CD4-positive, alpha-beta memory T cell (primary cell): ENCODE data around the gene ABHD2. TPM values are rescaled to one million over a fixed set of nuclear protein-coding genes. Genes with fewer than 3 reads are reported as not detected.
A peak's percentile ranks its signal among the peaks of the same experiment; 100 is the strongest.

Experiments
- CTCF ChIA-PET: fragments of 350-600 bp; sonication (Branson Sonifier 250); formaldehyde crosslinking; loops from one replicate; lab custom pipeline; 2021; ENCODE audit warnings: inconsistent platforms; ENCODE audit not compliant: partially characterized antibody; lab: Charles Lee
- POLR2A ChIA-PET: fragments of 350-600 bp; sonication (Branson Sonifier 250); formaldehyde crosslinking; loops from one replicate; lab custom pipeline; 2021; ENCODE audit not compliant: partially characterized antibody; lab: Charles Lee
- DNase-seq, 5 donors: peaks; one replicate each; pipeline versions ENCODE4 v3.0.0 to v3.0.0-alpha.2; 2020 to 2022; ENCODE audit warnings: mixed read lengths in 1 of 5
- H3K27ac ChIP-seq: one replicate; pipeline ENCODE4 v1.7.0; 2013; ENCODE audit warnings: low read depth, low read length
- H3K27me3 ChIP-seq: 2 replicates; pipeline ENCODE4 v1.7.0; 2013; ENCODE audit warnings: mild to moderate bottlenecking, low read length, moderate library complexity; ENCODE audit not compliant: insufficient read depth
- H3K36me3 ChIP-seq: 2 replicates; pipeline ENCODE4 v1.7.0; 2013; ENCODE audit warnings: mild to moderate bottlenecking, low read length, moderate library complexity; ENCODE audit not compliant: insufficient read depth
- H3K4me1 ChIP-seq: 2 replicates; pipeline ENCODE4 v1.7.0; 2013; ENCODE audit warnings: mild to moderate bottlenecking, low read length, moderate library complexity; ENCODE audit not compliant: insufficient read depth
- H3K4me3 ChIP-seq, 2 donors: one replicate each; pipeline ENCODE4 v1.7.0; 2013; ENCODE audit warnings: low read length in 2 of 2, mild to moderate bottlenecking in 1 of 2
- H3K9me3 ChIP-seq, 2 donors: one replicate each; pipeline ENCODE4 v1.7.0; 2013; ENCODE audit warnings: low read length in 2 of 2, control low read depth in 1 of 2; ENCODE audit not compliant: control insufficient read depth in 1 of 2
- H3K27ac Mint-ChIP-seq, 7 donors: one replicate each; pipeline ENCODE4 v1.8.0; 2020 to 2021; ENCODE audit warnings: mixed read lengths in 7 of 7, mild to moderate bottlenecking in 6 of 7, inconsistent platforms in 3 of 7, moderate library complexity in 3 of 7
- H3K27me3 Mint-ChIP-seq, 2 donors: one replicate each; pipeline ENCODE4 v1.8.0; 2020 to 2021; ENCODE audit warnings: mixed read lengths in 2 of 2
- H3K36me3 Mint-ChIP-seq, 2 donors: one replicate each; pipeline ENCODE4 v1.8.0; 2020 to 2021; ENCODE audit warnings: mixed read lengths in 2 of 2, inconsistent platforms in 1 of 2, mild to moderate bottlenecking in 1 of 2
- H3K4me1 Mint-ChIP-seq, 4 donors: one replicate each; pipeline ENCODE4 v1.8.0; 2020 to 2021; ENCODE audit warnings: mixed read lengths in 4 of 4, mild to moderate bottlenecking in 1 of 4
- H3K4me3 Mint-ChIP-seq, 8 donors: one replicate each; pipeline ENCODE4 v1.8.0; 2020 to 2021; ENCODE audit warnings: mixed read lengths in 8 of 8, mild to moderate bottlenecking in 7 of 8, moderate library complexity in 6 of 8, inconsistent platforms in 3 of 8
- H3K9me3 Mint-ChIP-seq, 8 donors: one replicate each; pipeline ENCODE4 v1.8.0; 2020 to 2021; ENCODE audit warnings: mixed read lengths in 8 of 8, mild to moderate bottlenecking in 5 of 8, inconsistent platforms in 3 of 8, moderate library complexity in 1 of 8
- intact Hi-C: fragments of 100-400 bp; cut with micrococcal nuclease; formaldehyde crosslinking; loops from one replicate; pipeline ENCODE4 v1.15.1; 2023
- polyA plus RNA-seq, 2 donors: library from polyadenylated mRNA; unstranded; fragments of 300-500 nt; fragmentation: Illumina TruSeq; gene quantifications; one replicate each; pipeline ENCODE4 v1.2.3, GENCODE V29; 2021
- total RNA-seq, 2 experiments: library from RNA; stranded (reverse); gene quantifications; one replicate each; pipeline ENCODE4 v1.2.3, GENCODE V29; 2021

Gene ABHD2
- total and polyA plus RNA-seq, 4 experiments from 2014 or later, result 12.7 to 68.9 (median 46.6) TPM

DNA sequence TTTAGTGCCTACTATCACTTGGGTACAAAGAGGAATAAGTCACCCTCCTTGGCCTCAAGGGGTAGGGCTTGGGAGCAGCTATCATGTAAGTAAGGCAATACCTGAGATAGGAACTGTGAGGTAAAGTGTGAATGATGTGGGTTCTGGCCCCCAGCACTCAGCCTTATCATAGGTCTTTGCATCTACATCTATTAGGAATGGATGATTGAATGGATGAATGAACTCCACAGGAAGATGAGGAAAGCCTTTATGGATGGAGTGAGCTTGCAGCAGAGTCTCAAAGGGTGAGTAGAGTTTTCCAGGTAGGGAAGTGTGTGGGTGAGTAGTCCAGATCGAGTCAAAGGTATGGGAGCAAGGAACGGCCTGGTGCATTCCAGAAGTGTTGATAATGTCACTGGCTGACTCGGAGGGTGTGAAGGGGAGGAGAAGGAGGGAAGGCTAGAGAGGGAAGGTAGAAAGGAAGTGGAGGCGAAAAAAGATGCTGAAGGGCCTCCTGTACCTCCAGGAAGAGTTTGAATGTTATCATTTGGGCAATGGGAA, 13.1 kb upstream of the ABHD2 start:
- Histone ChIP-seq H3K27me3 (peaks cover 3% of the 10 kb centered on the region), H3K36me3 (no peaks in the 10 kb centered on the region), H3K9me3 (no peaks in the 10 kb centered on the region), H3K4me1 (no peaks in the 10 kb centered on the region), H3K4me3 (no peak overlapping the region), H3K27ac (no peak overlapping the region)
- no peaks in the 10 kb centered on the region for H3K36me3 Mint-ChIP-seq
- peak overlapping the region in 1 of 7 donors; percentile 70 for H3K27ac Mint-ChIP-seq
- peaks cover under 1 to 2% of the 10 kb centered on the region in 2 donors for H3K27me3 Mint-ChIP-seq
- POLR2A ChIA-PET, result no interaction called here
- CTCF ChIA-PET, result interaction anchor here (0.6 to 1.5 kb wide), 3 partner anchors 18 to 96 kb away, joined by 3 to 6 read pairs (median 3); no protein-coding TSS in a partner anchor
- DNase-seq, result no peak
- no peak overlapping the region for H3K4me3 Mint-ChIP-seq
- no peaks in the 10 kb centered on the region for H3K4me1 Mint-ChIP-seq
- intact Hi-C loops, result no loop called here
- H3K9me3 Mint-ChIP-seq, result peaks cover 0 to 1% (median 0%) of the 10 kb centered on the region in 8 donors

DNA sequence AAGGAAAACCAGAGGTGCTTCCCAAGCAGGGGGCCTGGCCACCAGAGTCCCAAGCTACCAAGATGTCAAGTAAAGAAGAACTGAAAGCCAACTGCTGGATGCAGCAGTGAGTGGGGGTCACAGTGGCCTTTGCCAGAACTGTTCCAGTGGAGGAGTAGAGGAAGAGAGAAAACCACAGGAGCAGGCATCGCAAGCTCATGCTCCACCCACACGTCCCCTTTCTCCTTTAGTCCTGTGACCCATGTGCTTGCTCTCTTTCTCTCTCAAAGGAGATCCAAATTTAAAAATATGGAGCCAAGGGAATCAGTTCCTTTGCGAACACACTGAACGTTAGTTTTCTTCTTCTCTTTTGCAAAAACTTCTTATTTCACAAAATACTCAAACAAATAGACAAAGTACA, 12.4 kb upstream of the ABHD2 start:
- POLR2A ChIA-PET, result interaction anchor here (1.1 kb wide), 1 partner anchor 12 kb away, joined by 4 read pairs; the partner anchor contains the start of gene ABHD2
- DNase-seq, result no peak
- H3K9me3 Mint-ChIP-seq, result peaks cover 0 to 1% (median 0%) of the 10 kb centered on the region in 8 donors
- no peak overlapping the region for H3K4me3 Mint-ChIP-seq
- peaks cover 3% of the 10 kb centered on the region for H3K27me3 ChIP-seq
- no peak overlapping the region for H3K4me3 ChIP-seq
- H3K4me1 Mint-ChIP-seq, result no peaks in the 10 kb centered on the region
- H3K9me3 ChIP-seq, result no peaks in the 10 kb centered on the region
- H3K4me1 ChIP-seq, result no peaks in the 10 kb centered on the region
- CTCF ChIA-PET, result no interaction called here
- H3K36me3 Mint-ChIP-seq, result no peaks in the 10 kb centered on the region
- no peak overlapping the region for H3K27ac Mint-ChIP-seq
- H3K27me3 Mint-ChIP-seq, result peaks cover 3 to 4% of the 10 kb centered on the region in 2 donors
- no peak overlapping the region for H3K27ac ChIP-seq
- H3K36me3 ChIP-seq, result no peaks in the 10 kb centered on the region
- intact Hi-C loops, result no loop called here

DNA sequence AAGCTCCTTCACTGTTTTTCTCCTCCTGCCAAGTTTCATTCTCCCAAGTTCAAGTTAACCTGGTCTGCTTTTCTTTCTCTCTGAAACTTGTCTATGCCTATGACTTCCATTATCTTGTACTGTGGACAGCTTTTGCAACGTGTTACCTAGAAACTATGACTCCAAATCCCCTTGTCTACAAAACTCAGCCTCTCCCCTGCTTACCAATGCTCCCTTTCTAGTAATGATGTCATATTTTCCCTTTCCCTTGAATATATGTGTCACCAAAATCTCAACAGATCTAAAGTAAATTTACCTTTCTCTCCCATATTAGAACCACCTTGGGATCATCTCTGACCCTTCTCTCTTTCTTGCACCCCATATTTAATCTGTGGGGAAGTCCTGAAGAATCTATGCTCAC, 10.5 kb upstream of the ABHD2 start:
- peaks cover 4 to 5% of the 10 kb centered on the region in 2 donors for H3K27me3 Mint-ChIP-seq
- H3K36me3 ChIP-seq, result no peaks in the 10 kb centered on the region
- H3K27ac Mint-ChIP-seq, result no peak overlapping the region
- DNase-seq, result no peak
- H3K9me3 ChIP-seq, result no peaks in the 10 kb centered on the region
- no peaks in the 10 kb centered on the region for H3K36me3 Mint-ChIP-seq
- no peak overlapping the region for H3K27ac ChIP-seq
- intact Hi-C loops, result no loop called here
- CTCF ChIA-PET, result interaction anchor here (1.0 to 2.0 kb wide), 2 partner anchors 20 to 173 kb away, joined by 3 to 5 read pairs; no protein-coding TSS in a partner anchor
- no peaks in the 10 kb centered on the region for H3K4me1 Mint-ChIP-seq
- no peaks in the 10 kb centered on the region for H3K27me3 ChIP-seq
- no peak overlapping the region for H3K4me3 ChIP-seq
- H3K4me3 Mint-ChIP-seq, result no peak overlapping the region
- POLR2A ChIA-PET, result no interaction called here
- H3K4me1 ChIP-seq, result no peaks in the 10 kb centered on the region
- H3K9me3 Mint-ChIP-seq, result peaks cover 0 to 1% (median 0%) of the 10 kb centered on the region in 8 donors

DNA sequence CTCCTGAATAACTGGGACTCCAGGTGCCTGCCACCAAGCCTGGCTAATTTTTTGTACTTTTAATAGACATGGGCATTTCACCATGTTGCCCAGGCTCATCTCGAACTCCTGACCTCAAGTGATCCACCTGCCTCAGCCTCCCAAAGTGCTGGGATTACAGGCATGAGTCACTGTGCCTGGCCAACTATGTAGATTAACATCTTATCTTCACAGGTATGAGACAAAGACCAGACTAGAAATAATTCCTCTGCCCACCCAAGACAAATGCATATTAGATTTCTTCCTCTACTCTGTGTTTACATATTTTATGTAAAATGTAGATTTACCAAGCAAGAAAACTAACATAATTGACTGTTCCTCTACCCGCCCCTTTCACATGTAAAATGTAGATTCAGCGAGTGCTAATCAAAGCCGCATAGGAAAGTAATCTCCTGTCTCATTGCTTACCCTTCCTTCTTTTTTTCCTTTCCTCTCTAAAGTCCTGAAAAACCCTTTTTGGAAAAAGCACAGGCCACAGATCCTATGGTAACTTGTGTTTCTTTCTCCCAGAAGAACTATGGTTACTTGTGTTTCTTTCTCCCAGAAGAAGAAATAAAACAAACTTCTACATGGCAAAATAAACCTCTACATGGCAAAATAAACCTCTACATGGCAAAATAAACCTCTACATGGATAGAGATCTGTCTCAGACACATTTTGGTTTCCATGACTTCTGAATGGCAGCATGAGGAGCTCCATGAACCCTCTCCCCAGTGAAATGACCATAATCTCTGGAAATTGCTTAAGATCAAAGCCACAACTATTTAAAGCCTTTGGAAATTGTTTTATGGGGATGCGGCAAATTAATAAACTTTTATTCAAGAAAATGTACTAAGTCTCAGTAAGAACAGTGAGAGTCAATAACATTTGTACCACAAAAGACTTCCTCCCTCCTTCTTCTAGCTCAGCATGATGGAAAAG, 9.1 kb upstream of the ABHD2 start:
- no peaks in the 10 kb centered on the region for H3K36me3 Mint-ChIP-seq
- H3K4me1 Mint-ChIP-seq, result no peaks in the 10 kb centered on the region
- ChIA-PET CTCF (interaction anchor here (1.1 to 1.4 kb wide), 2 partner anchors 11 to 21 kb away, joined by 3 to 4 read pairs; no protein-coding TSS in a partner anchor), POLR2A (no interaction called here)
- peaks cover 4 to 5% of the 10 kb centered on the region in 2 donors for H3K27me3 Mint-ChIP-seq
- H3K4me3 Mint-ChIP-seq, result no peak overlapping the region
- peaks cover 0 to 1% (median 0%) of the 10 kb centered on the region in 8 donors for H3K9me3 Mint-ChIP-seq
- H3K36me3 ChIP-seq, result no peaks in the 10 kb centered on the region
- no peaks in the 10 kb centered on the region for H3K9me3 ChIP-seq
- intact Hi-C loops, result no loop called here
- H3K4me1 ChIP-seq, result no peaks in the 10 kb centered on the region
- no peak overlapping the region for H3K27ac Mint-ChIP-seq
- no peak overlapping the region for H3K27ac ChIP-seq
- DNase-seq, result no peak
- no peaks in the 10 kb centered on the region for H3K27me3 ChIP-seq
- H3K4me3 ChIP-seq, result no peak overlapping the region

DNA sequence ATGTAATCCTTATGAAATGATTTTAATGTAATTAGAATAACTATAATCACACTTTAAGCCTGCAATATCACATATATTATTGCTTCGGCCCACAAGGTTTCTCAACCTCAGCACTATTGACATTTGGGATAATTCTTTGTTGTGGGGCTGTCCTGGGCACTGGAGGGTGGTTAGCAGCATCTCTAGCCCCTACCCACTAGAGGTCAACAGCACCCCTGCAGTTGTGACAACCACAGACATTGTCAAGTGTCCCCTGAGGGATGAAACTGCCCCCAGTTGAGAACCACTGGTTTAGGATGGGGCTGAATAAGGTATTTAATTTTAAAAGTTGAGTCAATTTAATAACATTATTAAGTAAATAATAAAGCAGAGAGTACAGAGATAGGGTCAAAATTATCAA, 6.4 kb upstream of the ABHD2 start:
- Mint-ChIP-seq H3K4me3 (no peak overlapping the region), H3K27me3 (peaks cover 4 to 5% of the 10 kb centered on the region in 2 donors), H3K27ac (no peak overlapping the region), H3K4me1 (no peaks in the 10 kb centered on the region), H3K9me3 (peaks cover 0 to 1% (median 0%) of the 10 kb centered on the region in 8 donors), H3K36me3 (no peaks in the 10 kb centered on the region)
- H3K9me3 ChIP-seq, result no peaks in the 10 kb centered on the region
- H3K27ac ChIP-seq, result no peak overlapping the region
- no peak overlapping the region for H3K4me3 ChIP-seq
- CTCF ChIA-PET, result interaction anchor here (1.1 kb wide), 1 partner anchor 10 kb away, joined by 4 read pairs; no protein-coding TSS in a partner anchor
- H3K36me3 ChIP-seq, result no peaks in the 10 kb centered on the region
- intact Hi-C loops, result no loop called here
- POLR2A ChIA-PET, result no interaction called here
- DNase-seq, result no peak
- H3K27me3 ChIP-seq, result no peaks in the 10 kb centered on the region
- H3K4me1 ChIP-seq, result no peaks in the 10 kb centered on the region

DNA sequence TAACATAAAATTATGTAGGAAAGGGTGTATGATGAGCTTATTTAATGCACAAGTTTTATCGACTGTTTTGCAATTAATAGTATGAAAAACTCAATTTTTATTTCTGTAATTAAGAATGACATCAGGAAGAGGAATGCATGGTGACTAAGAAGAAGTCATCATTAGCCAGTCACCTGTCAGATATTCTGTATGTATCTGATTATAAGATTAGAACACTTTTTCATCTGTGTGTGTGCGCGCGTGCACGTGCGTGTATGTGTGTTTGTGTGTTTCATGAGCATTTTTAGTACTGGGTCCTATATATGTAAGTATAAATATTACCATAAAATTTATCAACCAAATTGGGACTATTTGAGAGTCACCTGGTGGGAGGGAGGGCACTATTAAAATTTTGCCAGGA, 5.0 kb upstream of the ABHD2 start:
- peaks cover 2 to 5% of the 10 kb centered on the region in 2 donors for H3K27me3 Mint-ChIP-seq
- Histone ChIP-seq H3K9me3 (no peaks in the 10 kb centered on the region), H3K4me3 (no peak overlapping the region), H3K27me3 (no peaks in the 10 kb centered on the region), H3K4me1 (peaks cover 6% of the 10 kb centered on the region), H3K36me3 (no peaks in the 10 kb centered on the region), H3K27ac (no peak overlapping the region)
- ChIA-PET CTCF (interaction anchor here (0.7 to 1.4 kb wide), 5 partner anchors 23 to 124 kb away, joined by 3 to 5 read pairs (median 4); no protein-coding TSS in a partner anchor), POLR2A (no interaction called here)
- H3K4me1 Mint-ChIP-seq, result peaks cover 0 to 2% (median 0%) of the 10 kb centered on the region in 4 donors
- intact Hi-C loops, result no loop called here
- peaks cover 0 to 1% (median 0%) of the 10 kb centered on the region in 8 donors for H3K9me3 Mint-ChIP-seq
- H3K27ac Mint-ChIP-seq, result no peak overlapping the region
- no peaks in the 10 kb centered on the region for H3K36me3 Mint-ChIP-seq
- H3K4me3 Mint-ChIP-seq, result no peak overlapping the region
- DNase-seq, result no peak
